Esophagus (tissue), 2 donors: ENCODE results near the gene DDX5. TPM values are rescaled to one million over a fixed set of nuclear protein-coding genes. Genes with fewer than 3 reads are reported as not detected.
"Not testable (repeated sequence)": the region's sequence is repeated elsewhere in the genome, so short reads cannot be mapped to it uniquely, and the experiment has no call there.

Experiments
- H3K27ac ChIP-seq, 2 donors: one replicate each; pipeline ENCODE4 v1.5.1; 2013; ENCODE audit warnings: low read depth in 2 of 2, mild to moderate bottlenecking in 2 of 2, inconsistent platforms in 1 of 2, low read length in 1 of 2, moderate library complexity in 1 of 2
- H3K27me3 ChIP-seq, 2 donors: one replicate each; pipeline ENCODE4 v1.6.1; 2013; ENCODE audit warnings: low read length in 2 of 2, control low read depth in 1 of 2, mild to moderate bottlenecking in 1 of 2; ENCODE audit not compliant: insufficient read depth in 2 of 2, control insufficient read depth in 1 of 2
- H3K36me3 ChIP-seq, 2 donors: one replicate each; pipeline ENCODE4 v1.6.1; 2013; ENCODE audit warnings: low read length in 1 of 2; ENCODE audit not compliant: control insufficient read depth in 2 of 2, insufficient read depth in 2 of 2
- H3K4me1 ChIP-seq, 2 donors: one replicate each; pipeline ENCODE4 v1.6.1; 2013; ENCODE audit warnings: low read length in 1 of 2; ENCODE audit not compliant: control insufficient read depth in 2 of 2, insufficient read depth in 2 of 2
- H3K4me3 ChIP-seq, 2 donors: one replicate each; pipeline ENCODE4 v1.5.1; 2013; ENCODE audit warnings: low read length in 2 of 2, mild to moderate bottlenecking in 2 of 2, low read depth in 1 of 2, moderate library complexity in 1 of 2
- H3K9me3 ChIP-seq, 2 donors: one replicate each; pipeline ENCODE4 v1.6.1; 2013; ENCODE audit warnings: mild to moderate bottlenecking in 2 of 2, low read depth in 1 of 2, low read length in 1 of 2, moderate library complexity in 1 of 2; ENCODE audit not compliant: control insufficient read depth in 2 of 2, insufficient read depth in 1 of 2
- WGBS, 2 donors: extraction: QIAGEN DNeasy Blood & Tissue Kit; methylation state at CpG; one replicate each; pipeline ENCODE4 v1.1.7; 2013; 5-methylcytosine and 5-hydroxymethylcytosine counted together
- polyA plus RNA-seq, 2 donors: library from polyadenylated mRNA; stranded (reverse); fragments of 200-250 nt; gene quantifications; one replicate each; pipeline ENCODE4 v1.2.3, GENCODE V29; 2013
- donor health status: healthy with polysubstance abuse.
- donor health status: Bipolar disorder and iron deficiency.

DDX5 gene
- polyA plus RNA-seq, 2 donors: 333 to 392 TPM

- H3K4me3 ChIP-seq: no peak overlapping the region
- WGBS, 2 donors: 83 to 92% methylated on average over 3 of the region's 3 CpGs
- H3K27ac ChIP-seq: no peak overlapping the region
- peaks cover 0 to 6% of the 10 kb centered on the region in 2 donors for H3K36me3 ChIP-seq
- no peaks in the 10 kb centered on the region for H3K4me1 ChIP-seq
- H3K9me3 ChIP-seq: no peaks in the 10 kb centered on the region
- H3K27me3 ChIP-seq: no peaks in the 10 kb centered on the region
These were observed 21.7 kb downstream of the DDX5 start for GRCh38 chr17:64484380-64484779.

DNA sequence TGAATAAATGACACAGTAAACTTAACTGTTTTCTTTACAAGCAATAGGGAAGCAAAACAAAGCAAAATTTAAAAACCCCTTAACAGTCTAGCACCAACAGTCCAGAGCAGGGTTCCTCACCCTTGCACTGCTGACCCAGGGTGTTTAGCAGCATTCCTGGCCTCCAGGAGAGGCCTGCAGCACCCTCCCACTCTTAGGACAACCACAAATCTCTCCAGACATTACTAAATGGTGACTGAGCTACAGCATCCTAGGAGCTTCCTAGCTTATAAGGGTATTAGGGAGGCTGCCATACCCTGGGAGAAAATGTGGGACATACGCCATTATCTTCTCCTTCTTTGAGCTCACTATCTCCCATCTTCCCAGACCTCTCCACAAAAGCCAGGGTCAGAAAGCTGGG is 25.1 kb downstream of the DDX5 start:
- WGBS, 2 donors: 96 to 100% methylated on average over 1 of the region's 1 CpG
- Histone ChIP-seq H3K27me3 (no peaks in the 10 kb centered on the region), H3K4me1 (no peaks in the 10 kb centered on the region), H3K27ac (no peak overlapping the region), H3K36me3 (peaks cover 0 to 6% of the 10 kb centered on the region in 2 donors), H3K4me3 (no peak overlapping the region), H3K9me3 (no peaks in the 10 kb centered on the region)

DNA sequence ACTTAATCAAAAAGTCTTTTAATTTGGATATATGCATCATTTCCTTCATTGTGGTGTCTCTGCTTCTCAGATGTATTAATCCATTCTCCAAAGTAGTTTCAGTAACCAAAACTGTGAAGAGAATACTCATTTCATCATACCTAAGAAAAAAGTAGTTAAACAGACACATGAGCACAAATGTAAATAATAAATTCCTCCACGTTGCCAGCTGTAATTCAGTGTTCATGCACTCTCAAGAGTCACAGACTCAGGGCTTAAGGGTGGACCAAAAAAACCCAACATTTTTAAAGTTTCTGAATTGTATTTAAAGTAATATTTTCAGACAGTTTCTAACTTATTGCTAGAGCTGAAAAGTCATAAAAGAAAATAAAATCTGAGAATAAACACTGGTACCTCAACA is 28.2 kb downstream of the DDX5 start:
- Histone ChIP-seq H3K9me3 (no peaks in the 10 kb centered on the region), H3K36me3 (peaks cover 0 to 2% of the 10 kb centered on the region in 2 donors), H3K27ac (no peak overlapping the region), H3K4me3 (no peak overlapping the region), H3K4me1 (no peaks in the 10 kb centered on the region), H3K27me3 (no peaks in the 10 kb centered on the region)
- 22 to 25% methylated on average over 1 of the region's 1 CpG for WGBS, 2 donors

DNA sequence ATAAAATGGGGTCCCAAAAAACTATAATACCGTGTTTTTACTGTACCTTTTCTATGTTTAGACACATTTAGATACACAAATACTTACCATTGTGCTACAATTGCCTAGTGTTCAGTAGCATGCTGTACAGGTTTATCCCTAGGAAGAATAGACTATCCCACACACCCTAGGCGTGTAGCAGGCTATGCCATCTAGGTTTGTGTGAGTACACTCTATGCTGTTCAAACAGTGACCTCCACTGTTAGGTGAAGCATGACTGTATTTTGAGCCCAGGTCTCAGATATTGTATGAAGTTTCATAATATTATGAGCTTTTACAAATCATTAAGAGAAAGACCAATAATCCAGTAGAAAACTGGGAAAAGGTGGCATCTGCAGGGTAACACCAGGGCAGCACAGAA is 33.5 kb downstream of the DDX5 start:
- Histone ChIP-seq H3K9me3 (no peaks in the 10 kb centered on the region), H3K27me3 (no peaks in the 10 kb centered on the region), H3K36me3 (no peaks in the 10 kb centered on the region), H3K4me3 (no peak overlapping the region), H3K4me1 (no peaks in the 10 kb centered on the region), H3K27ac (no peak overlapping the region)
- 91 to 93% methylated on average over 2 of the region's 2 CpGs for WGBS, 2 donors

- no peaks in the 10 kb centered on the region for H3K4me1 ChIP-seq
- H3K27ac ChIP-seq: no peak overlapping the region
- H3K27me3 ChIP-seq: no peaks in the 10 kb centered on the region
- no peaks in the 10 kb centered on the region for H3K36me3 ChIP-seq
- H3K4me3 ChIP-seq: no peak overlapping the region
- H3K9me3 ChIP-seq: no peaks in the 10 kb centered on the region
- 87 to 89% methylated on average over 3 of the region's 3 CpGs for WGBS, 2 donors
These were observed 34.6 kb downstream of the DDX5 start for GRCh38 chr17:64471440-64471839.

DNA sequence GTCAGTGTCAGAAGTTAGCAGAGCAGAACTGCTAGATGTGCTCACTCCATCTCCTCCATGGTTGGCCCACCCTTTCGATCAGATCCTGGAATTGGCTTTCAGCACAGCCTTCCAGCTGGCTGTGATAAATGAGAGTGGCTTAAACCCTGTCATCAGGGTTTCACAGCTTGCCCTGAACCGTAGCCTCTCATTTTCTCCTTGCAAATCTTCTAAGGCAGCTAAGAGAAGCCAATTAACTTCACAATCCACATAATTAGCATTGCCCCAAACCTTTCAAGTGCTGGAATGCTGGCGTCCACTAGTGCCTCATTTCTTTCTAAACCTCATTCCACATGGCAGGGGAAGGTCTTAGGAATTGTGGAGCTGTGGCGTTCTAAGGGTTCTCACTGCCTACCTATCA is 35.5 kb downstream of the DDX5 start:
- Histone ChIP-seq H3K36me3 (no peaks in the 10 kb centered on the region), H3K27me3 (no peaks in the 10 kb centered on the region), H3K4me3 (no peak overlapping the region), H3K9me3 (no peaks in the 10 kb centered on the region), H3K4me1 (no peaks in the 10 kb centered on the region), H3K27ac (no peak overlapping the region)
- 68 to 70% methylated on average over 4 of the region's 4 CpGs for WGBS, 2 donors

GRCh38 chr17:64466834-64467233 is 39.3 kb downstream of the DDX5 start:
- not testable (repeated sequence) for H3K27me3 ChIP-seq, H3K4me3 ChIP-seq, H3K27ac ChIP-seq, H3K4me1 ChIP-seq, H3K9me3 ChIP-seq, H3K36me3 ChIP-seq
- WGBS, 2 donors: 59 to 80% methylated on average over 1 of the region's 1 CpG

DNA sequence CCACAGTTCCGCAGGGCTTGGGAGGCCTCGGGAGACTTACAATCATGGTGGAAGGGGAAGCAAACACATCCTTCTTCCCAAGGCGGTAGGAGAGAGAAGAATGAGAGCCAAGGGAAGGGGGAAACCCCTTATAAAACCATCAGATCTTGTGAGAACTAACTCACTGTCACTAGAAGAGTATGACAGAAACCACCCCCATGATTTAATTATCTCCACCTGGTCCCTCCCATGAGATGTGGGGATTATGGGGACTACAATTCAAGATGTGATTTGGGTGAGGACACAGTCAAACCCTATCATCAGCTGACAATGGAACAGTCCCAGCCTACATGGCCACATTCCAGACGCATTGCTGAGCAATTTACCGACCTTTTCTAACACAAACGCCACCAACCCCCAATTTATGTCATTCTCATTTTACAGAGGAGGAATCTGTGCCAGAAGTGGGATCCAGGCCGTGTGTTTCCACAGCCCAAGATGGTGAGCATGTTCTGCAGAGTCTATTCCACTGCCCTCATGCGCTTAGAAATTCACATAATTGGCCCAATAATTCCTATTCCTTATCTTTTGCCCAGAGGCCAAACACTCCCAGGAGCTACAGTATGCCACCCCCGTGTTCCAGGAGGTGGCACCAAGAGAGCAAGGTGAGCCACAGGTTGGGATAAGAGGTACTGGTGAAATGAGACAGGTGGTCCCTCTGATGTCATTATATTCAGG is 39.9 kb downstream of the DDX5 start:
- H3K4me1 ChIP-seq: no peaks in the 10 kb centered on the region
- no peaks in the 10 kb centered on the region for H3K9me3 ChIP-seq
- 69 to 70% methylated on average over 9 of the region's 9 CpGs for WGBS, 2 donors
- H3K36me3 ChIP-seq: no peaks in the 10 kb centered on the region
- no peaks in the 10 kb centered on the region for H3K27me3 ChIP-seq
- H3K4me3 ChIP-seq: no peak overlapping the region
- no peak overlapping the region for H3K27ac ChIP-seq

DNA sequence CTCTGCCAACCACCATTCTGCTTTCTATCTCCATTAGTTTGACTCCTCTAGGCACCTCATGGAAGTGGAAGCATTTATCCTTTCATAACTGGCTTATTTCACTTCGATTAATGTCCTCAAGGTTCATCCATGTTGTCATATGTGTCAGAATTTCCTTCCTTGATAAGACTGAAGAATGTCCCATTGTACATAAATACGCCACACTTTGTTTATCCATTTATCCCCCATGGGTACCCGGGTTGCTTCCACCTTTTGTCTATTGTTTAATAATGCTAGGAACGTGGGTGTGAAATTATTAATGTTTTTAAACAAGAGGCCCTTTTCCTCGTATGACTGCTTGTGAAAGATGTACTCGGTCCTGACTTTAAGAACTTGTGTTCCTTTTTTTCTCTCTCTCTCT is 44.3 kb downstream of the DDX5 start:
- Histone ChIP-seq H3K4me1 (peaks cover 0 to 3% of the 10 kb centered on the region in 2 donors), H3K27me3 (no peaks in the 10 kb centered on the region), H3K36me3 (no peaks in the 10 kb centered on the region), H3K9me3 (no peaks in the 10 kb centered on the region), H3K4me3 (no peak overlapping the region), H3K27ac (no peak overlapping the region)
- 66 to 67% methylated on average over 6 of the region's 6 CpGs for WGBS, 2 donors

DNA sequence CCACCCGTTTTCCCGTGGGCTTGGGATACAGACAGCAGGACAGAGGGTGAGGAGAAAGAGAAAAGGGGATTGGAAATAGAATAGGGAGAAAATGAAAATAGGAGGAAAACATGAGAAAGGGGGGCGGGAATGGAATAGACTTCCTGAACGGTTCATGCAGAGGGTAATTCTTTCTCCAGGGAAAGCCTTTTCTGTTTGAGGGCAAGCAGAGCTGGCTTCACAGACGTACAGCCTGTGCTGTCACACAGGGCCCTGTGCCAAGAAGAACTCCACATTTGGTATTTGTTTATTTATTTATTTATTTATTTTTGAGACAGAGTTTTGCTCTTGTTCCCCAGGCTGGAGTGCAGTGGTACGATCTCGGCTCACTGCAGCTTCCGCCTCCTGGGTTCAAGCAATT is 45.1 kb downstream of the DDX5 start:
- H3K27me3 ChIP-seq: no peaks in the 10 kb centered on the region

More for the DNA sequence above, 45.1 kb downstream of the DDX5 start:
- 76 to 79% methylated on average over 8 of the region's 8 CpGs for WGBS, 2 donors
- Histone ChIP-seq H3K4me3 (no peak overlapping the region), H3K4me1 (peaks cover 0 to 3% of the 10 kb centered on the region in 2 donors), H3K36me3 (no peaks in the 10 kb centered on the region), H3K27ac (no peak overlapping the region), H3K9me3 (no peaks in the 10 kb centered on the region)
